GM23338 (cell line): ENCODE results near the gene KCTD3. TPM values are rescaled to one million over a fixed set of nuclear protein-coding genes. Genes with fewer than 3 reads are reported as not detected.

Experiments
- ATAC-seq: fragments of 200-7000 bp; cut with Tn5 transposase; 3 replicates; pipeline ENCODE4 v1.9.1; 2020
- DNase-seq: peaks from one replicate; pipeline ENCODE4 v3.0.0-alpha.2; 2015; ENCODE audit warnings: low spot score
- H2AFZ ChIP-seq: fragments of 200-600 bp; sonication (generic); 2 replicates; pipeline ENCODE4 v1.8.0; 2016; ENCODE audit warnings: antibody characterized with exemption, mild to moderate bottlenecking, moderate library complexity
- H3F3A ChIP-seq: fragments of 200-600 bp; sonication (generic); replicated peaks from 2 replicates; pipeline ENCODE4 v1.8.0; 2017; ENCODE audit warnings: antibody characterized with exemption, mixed run types, low read depth
- H3K27ac ChIP-seq: fragments of 200-600 bp; sonication (generic); 2 replicates; pipeline ENCODE4 v1.6.1; 2016; ENCODE audit warnings: low read depth
- H3K27me3 ChIP-seq: fragments of 200-600 bp; sonication (generic); 2 replicates; pipeline ENCODE4 v1.8.0; 2016; ENCODE audit warnings: mild to moderate bottlenecking, mixed run types, moderate library complexity; ENCODE audit not compliant: insufficient read depth
- H3K36me3 ChIP-seq: fragments of 200-600 bp; sonication (generic); 2 replicates; pipeline ENCODE4 v1.8.0; 2016; ENCODE audit warnings: mild to moderate bottlenecking; ENCODE audit not compliant: insufficient read depth
- H3K4me1 ChIP-seq: fragments of 200-600 bp; sonication (generic); 2 replicates; pipeline ENCODE4 v1.8.0; 2016; ENCODE audit warnings: mild to moderate bottlenecking, moderate library complexity; ENCODE audit not compliant: insufficient read depth
- H3K4me2 ChIP-seq: fragments of 200-600 bp; sonication (generic); 2 replicates; pipeline ENCODE4 v1.7.1; 2017; ENCODE audit warnings: mixed run types
- H3K4me3 ChIP-seq: fragments of 200-600 bp; sonication (generic); 2 replicates; pipeline ENCODE4 v1.6.1; 2016; ENCODE audit warnings: mixed run types
- H3K79me2 ChIP-seq: fragments of 200-600 bp; sonication (generic); replicated peaks from 2 replicates; pipeline ENCODE4 v1.8.0; 2017; ENCODE audit warnings: mild to moderate bottlenecking; ENCODE audit not compliant: insufficient read depth
- H3K9me2 ChIP-seq: fragments of 200-600 bp; sonication (generic); 2 replicates; pipeline ENCODE4 v1.8.0; 2017; ENCODE audit not compliant: insufficient read depth
- H4K20me1 ChIP-seq: fragments of 200-600 bp; sonication (generic); replicated peaks from 2 replicates; pipeline ENCODE4 v1.8.0; 2017; ENCODE audit warnings: mild to moderate bottlenecking; ENCODE audit not compliant: insufficient read depth
- H3K27ac Mint-ChIP-seq: 2 replicates; pipeline ENCODE4 v1.8.0; 2020; ENCODE audit warnings: inconsistent platforms, mild to moderate bottlenecking, moderate library complexity, mixed read lengths
- H3K27me3 Mint-ChIP-seq: 3 replicates; pipeline ENCODE4 v1.8.0; 2022; ENCODE audit warnings: low read depth, mild to moderate bottlenecking, moderate library complexity, mixed read lengths, inconsistent platforms; ENCODE audit not compliant: insufficient read depth, poor library complexity
- H3K36me3 Mint-ChIP-seq: 3 replicates; pipeline ENCODE4 v1.8.0; 2021; ENCODE audit warnings: low read depth, mild to moderate bottlenecking, inconsistent platforms, moderate library complexity, mixed read lengths
- H3K4me1 Mint-ChIP-seq: 3 replicates; pipeline ENCODE4 v1.8.0; 2020; ENCODE audit warnings: mild to moderate bottlenecking, inconsistent platforms, mixed read lengths
- H3K4me3 Mint-ChIP-seq: 3 replicates; pipeline ENCODE4 v1.8.0; 2021; ENCODE audit warnings: moderate library complexity, mild to moderate bottlenecking, inconsistent platforms, mixed read lengths
- H3K9me3 Mint-ChIP-seq: 3 replicates; pipeline ENCODE4 v1.8.0; 2020; ENCODE audit warnings: moderate library complexity, mild to moderate bottlenecking, inconsistent platforms, mixed read lengths
- ETS1 ChIP-seq: IDR thresholded peaks from 2 replicates; pipeline ENCODE4 v1.6.1; 2016; ENCODE audit warnings: antibody characterized with exemption
- EZH2 ChIP-seq: fragments of 200-600 bp; sonication (generic); IDR thresholded peaks from one replicate; pipeline ENCODE4 v1.8.0; 2017; ENCODE audit warnings: antibody characterized with exemption, mild to moderate bottlenecking, low read depth; ENCODE audit not compliant: unreplicated experiment
- EZH2phosphoT487 ChIP-seq: fragments of 200-600 bp; sonication (generic); IDR thresholded peaks from one replicate; pipeline ENCODE4 v1.8.1; 2018; ENCODE audit warnings: antibody characterized with exemption; ENCODE audit not compliant: unreplicated experiment
- NANOG ChIP-seq: IDR thresholded peaks from 2 replicates; pipeline ENCODE4 v1.6.1; 2016; ENCODE audit warnings: antibody characterized with exemption, borderline replicate concordance
- POLR2AphosphoS5 ChIP-seq: IDR thresholded peaks from 2 replicates; pipeline ENCODE4 v1.6.1; 2016; ENCODE audit warnings: antibody characterized with exemption, low read depth
- STAT1 ChIP-seq: IDR thresholded peaks from one replicate; pipeline ENCODE4 v1.6.1; 2016; ENCODE audit warnings: antibody characterized with exemption; ENCODE audit not compliant: unreplicated experiment
- ZNF114 ChIP-seq: fragments of 250-450 bp; sonication (Bioruptor Pico); IDR thresholded peaks from 2 replicates; pipeline ENCODE4 v1.5.0; 2020; ENCODE audit warnings: mild to moderate bottlenecking, moderate library complexity
- ZNF462 ChIP-seq: fragments of 250-450 bp; sonication (Bioruptor Pico); IDR thresholded peaks from 2 replicates; pipeline ENCODE4 v1.5.0; 2020; ENCODE audit warnings: mild to moderate bottlenecking, moderate library complexity
- polyA plus RNA-seq: library from polyadenylated mRNA; unstranded; fragments of >200 nt; fragmentation: Nextera tagmentation; extraction: Ambion mirVana; gene quantifications from 2 replicates; pipeline ENCODE4 v1.2.1, GENCODE V29; 2016
- total RNA-seq: library from RNA; depleted of rRNA; stranded (reverse); fragments of >200 nt; shearing (Covaris generic); gene quantifications from 2 replicates; pipeline ENCODE4 v1.2.3, GENCODE V29; 2014

Gene KCTD3
- total and polyA plus RNA-seq, 2 experiments from 2014 or later: 29.4 to 60.3 TPM

- no peaks in the 10 kb centered on the region for H3K36me3 ChIP-seq
- no peaks in the 10 kb centered on the region for H3K79me2 ChIP-seq
- no peak for TF ChIP-seq EZH2
- no peak for TF ChIP-seq EZH2phosphoT487
- no peak for TF ChIP-seq POLR2AphosphoS5
- TF ChIP-seq NANOG: no peak
- TF ChIP-seq ETS1: no peak
- no peak for TF ChIP-seq ZNF462 (CRISPR knock-in tag)
- no peak for TF ChIP-seq STAT1
- no peak for TF ChIP-seq ZNF114 (CRISPR knock-in tag)
- Mint-ChIP-seq H3K9me3 (peaks cover 4% of the 10 kb centered on the region; the same call in 1 of the 3 replicates), H3K36me3 (no peaks in the 10 kb centered on the region), H3K4me3 (no peak overlapping the region), H3K27me3 (peaks cover 2% of the 10 kb centered on the region), H3K27ac (no peak overlapping the region), H3K4me1 (no peaks in the 10 kb centered on the region)
- no peaks in the 10 kb centered on the region for H3K27me3 ChIP-seq
- no peak overlapping the region for H3K27ac ChIP-seq
- no peak for ATAC-seq
- no peaks in the 10 kb centered on the region for H4K20me1 ChIP-seq
- no peak overlapping the region for H2AFZ ChIP-seq
- H3F3A ChIP-seq: no peaks in the 10 kb centered on the region
- H3K4me1 ChIP-seq: no peaks in the 10 kb centered on the region
- peaks cover 7% of the 10 kb centered on the region; the same call in 1 of the 2 replicates for H3K9me2 ChIP-seq
- H3K4me2 ChIP-seq: no peak overlapping the region
- no peak overlapping the region for H3K4me3 ChIP-seq
- no peak for DNase-seq
Observed at GRCh38 chr1:215530401-215530984, 36.6 kb upstream of the KCTD3 start.
